Loucy (cell line): ENCODE measurements around the gene SEC62.

ENCODE experiments used
- CTCF ChIP-seq: fragments of 200-600 bp; sonication (generic); conservative IDR thresholded peaks from 2 replicates; pipeline ENCODE4 v1.5.1; 2014; ENCODE audit warnings: mild to moderate bottlenecking, antibody characterized with exemption, low read length
- EZH2phosphoT487 ChIP-seq: fragments of 200-600 bp; IDR thresholded peaks from 2 replicates; pipeline ENCODE4 v1.6.1; 2018; ENCODE audit warnings: antibody characterized with exemption, mild to moderate bottlenecking, moderate library complexity, borderline replicate concordance

DNA sequence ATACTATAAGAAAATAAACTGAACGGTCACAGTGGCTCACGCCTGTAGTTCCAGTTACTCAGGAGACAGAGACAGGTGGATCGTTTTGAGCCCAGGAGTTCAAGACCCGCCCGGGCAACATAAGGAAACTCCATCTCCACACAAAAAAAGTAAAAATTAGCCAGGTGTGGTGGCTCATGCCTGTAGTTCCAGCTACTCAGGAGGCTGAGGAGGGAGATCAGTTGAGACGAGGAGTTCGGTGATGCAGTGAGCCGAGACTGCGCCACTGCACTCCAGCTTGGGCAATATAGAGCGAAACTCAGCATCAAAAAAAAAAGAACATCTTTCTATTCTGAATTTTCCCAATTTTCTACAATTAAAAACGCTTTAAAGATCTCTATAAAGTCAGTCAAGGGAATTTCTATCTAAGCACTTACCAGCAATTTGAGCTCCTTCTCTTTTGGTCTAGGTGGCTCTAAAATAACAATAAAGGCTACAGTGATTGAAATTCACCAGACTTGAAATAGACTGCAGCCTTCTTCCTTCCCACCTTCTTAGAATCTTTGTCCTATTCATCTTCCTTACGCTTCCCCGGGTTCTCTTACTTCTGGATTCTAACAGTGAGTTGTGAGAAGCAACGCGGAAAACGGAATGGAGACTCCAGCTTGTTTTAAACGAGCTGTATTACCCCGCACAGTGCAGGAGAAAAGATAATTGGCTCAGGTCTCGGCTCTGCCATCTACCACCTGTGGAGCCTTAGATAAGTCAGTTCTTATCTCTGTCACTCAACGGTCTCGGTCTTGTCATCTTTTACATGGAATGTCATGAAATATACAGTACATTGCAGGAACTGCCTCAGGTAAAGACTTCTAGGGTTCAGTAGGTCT lies 812 bp upstream of the SEC62 start:
- TF ChIP-seq CTCF = no peak
- no peak for TF ChIP-seq EZH2phosphoT487
